Suppressor macrophage treated with lipopolysaccharide for 4 hours (primary cell): ENCODE results near the gene MPEG1.

Experiments
- DNase-seq: peaks from one replicate; pipeline ENCODE4 v3.0.0-alpha.2; 2020

Gene MPEG1, protein sequence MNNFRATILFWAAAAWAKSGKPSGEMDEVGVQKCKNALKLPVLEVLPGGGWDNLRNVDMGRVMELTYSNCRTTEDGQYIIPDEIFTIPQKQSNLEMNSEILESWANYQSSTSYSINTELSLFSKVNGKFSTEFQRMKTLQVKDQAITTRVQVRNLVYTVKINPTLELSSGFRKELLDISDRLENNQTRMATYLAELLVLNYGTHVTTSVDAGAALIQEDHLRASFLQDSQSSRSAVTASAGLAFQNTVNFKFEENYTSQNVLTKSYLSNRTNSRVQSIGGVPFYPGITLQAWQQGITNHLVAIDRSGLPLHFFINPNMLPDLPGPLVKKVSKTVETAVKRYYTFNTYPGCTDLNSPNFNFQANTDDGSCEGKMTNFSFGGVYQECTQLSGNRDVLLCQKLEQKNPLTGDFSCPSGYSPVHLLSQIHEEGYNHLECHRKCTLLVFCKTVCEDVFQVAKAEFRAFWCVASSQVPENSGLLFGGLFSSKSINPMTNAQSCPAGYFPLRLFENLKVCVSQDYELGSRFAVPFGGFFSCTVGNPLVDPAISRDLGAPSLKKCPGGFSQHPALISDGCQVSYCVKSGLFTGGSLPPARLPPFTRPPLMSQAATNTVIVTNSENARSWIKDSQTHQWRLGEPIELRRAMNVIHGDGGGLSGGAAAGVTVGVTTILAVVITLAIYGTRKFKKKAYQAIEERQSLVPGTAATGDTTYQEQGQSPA

DNA sequence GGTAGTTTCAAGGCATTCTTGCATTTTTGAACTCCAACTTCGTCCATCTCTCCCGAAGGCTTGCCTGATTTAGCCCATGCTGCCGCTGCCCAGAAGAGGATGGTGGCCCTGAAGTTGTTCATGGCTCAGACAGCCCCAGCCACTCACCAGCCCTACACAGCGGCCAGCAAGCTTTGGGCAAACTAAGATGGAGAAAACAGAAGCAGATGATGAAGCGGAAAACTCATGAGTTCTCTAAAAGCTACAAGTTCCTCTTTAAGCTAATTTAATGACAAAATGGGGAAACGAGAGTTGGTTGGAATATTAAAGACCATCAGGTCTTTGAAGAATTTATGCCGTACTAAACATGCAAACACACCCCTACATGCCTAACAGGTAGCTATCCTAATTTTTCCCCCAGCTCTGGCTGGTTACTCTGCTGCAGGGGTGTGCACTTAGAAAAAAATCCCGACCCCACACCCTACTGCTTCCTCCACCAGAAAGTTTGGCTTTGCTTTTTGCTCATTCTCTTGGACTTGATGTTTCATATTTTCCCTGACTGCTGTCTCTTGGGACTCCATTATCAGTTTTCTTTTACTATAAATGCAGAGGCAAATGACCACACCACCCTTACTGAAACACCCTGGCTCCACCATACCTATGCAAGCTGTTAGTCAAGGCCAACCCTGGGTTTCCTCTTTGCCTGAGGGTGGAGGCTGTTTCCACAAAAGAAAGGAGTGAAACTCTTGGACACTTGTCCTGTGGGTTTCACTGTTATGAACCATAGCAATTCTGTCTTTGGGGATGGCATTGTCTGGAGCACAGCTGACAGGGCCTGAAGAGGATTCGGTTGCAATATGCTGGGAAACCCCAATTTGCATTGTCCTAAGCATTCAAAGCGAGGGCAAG is at the start of gene MPEG1:
Gene MPEG1 (minus strand): TSS at position 184 of the 888 bp plus-strand sequence. CDS start 62 bp downstream, at position 122.
- DNase-seq: peak; percentile 88

DNA sequence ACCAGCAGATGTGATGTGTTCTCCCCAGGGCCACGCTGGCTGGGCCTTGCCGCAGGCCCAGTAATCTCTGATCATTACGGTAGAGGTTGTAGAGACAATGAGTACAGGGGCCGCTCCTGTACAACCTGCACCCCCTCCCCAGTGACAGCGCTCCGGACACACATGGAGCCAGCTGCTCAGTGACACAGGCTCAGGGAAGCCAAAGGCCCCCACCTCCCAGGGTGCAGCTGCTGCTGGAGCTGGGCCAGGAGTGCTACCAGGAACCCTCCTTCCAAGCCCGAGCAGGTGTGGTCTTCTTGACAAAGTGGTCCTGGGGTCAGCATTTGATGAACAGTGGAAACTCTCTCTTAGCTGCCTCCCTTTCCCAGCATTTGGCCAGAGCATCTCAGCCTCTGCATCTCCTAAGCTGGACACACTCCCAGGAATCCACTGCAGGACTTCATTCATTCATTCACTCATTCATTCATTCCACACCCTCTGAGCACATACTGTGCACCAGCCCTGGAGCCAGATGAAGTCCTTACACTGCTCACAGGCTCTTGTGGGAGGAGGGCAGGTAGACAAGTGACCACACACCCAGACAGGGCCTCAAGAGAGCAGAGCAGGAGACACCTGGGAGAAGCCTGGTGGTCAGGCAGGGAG is 49.6 kb upstream of the MPEG1 start:
- no peak for DNase-seq

DNA sequence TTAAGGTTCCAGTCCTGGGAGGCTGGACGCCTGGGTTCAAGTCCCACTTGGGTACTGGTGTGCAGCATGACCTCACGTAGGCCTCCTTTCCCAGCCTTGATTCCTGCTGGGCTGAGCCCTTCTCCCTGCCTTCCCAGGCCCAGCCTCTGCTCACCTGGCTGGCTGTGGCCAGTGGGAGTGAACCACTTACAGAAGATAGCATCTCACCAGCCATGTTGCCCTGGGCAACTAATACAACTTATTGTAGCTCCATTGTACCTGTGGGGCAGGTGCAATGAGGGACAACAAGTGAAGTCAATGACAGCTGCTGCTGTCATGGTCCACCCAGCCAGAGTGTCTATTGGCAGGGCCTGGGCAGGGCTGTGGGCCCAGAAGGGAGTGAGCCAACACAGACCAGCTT is 48.4 kb upstream of the MPEG1 start:
- DNase-seq: no peak

DNA sequence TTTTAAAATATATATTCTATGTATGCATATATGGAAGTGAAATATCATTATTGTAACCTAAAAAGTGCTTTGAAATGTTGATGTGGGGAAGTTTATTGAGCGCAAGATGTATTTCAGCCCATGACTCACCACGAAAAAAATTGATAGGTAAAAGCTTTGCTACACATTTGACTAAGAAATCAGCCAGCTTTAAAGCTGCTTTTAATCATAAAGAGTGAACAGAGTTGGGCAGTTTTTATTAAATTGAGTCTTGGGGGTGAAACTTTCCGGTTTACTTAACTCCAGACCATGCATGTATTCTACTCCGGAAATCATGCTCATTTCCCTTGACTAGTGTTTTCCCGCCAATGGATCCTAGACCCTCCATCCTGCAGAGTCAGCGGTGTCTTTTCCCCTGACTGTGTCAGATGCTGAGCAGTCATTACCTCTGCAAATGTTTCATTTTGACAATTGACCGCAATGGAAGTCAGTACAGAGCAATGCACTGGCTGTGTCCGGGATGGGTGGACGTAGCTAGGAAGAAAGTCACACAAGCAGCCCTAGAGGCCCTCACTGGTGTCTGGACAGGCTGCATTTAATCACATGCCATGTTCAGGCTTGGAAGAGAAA is 47.2 kb upstream of the MPEG1 start:
- DNase-seq: no peak

DNA sequence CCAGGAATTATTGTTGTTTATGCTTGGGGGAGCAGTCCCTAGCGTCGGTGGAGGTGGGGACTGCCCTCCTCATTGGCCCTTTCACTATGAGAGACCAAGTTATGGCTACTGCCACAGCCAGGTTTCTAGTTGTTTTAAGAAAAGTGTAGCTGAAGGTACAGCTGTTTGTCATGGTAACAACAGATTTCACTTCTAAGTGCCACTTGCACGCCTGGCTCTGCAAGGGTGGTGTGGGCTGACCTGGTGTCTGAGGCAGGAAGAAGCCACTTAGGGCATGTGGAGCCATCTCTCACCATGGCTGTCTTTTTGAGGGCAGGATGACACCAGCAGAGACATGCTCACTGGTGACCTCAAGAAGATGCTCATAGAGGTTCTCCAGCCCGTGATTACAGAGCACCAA is 46.3 kb upstream of the MPEG1 start:
- DNase-seq: no peak

DNA sequence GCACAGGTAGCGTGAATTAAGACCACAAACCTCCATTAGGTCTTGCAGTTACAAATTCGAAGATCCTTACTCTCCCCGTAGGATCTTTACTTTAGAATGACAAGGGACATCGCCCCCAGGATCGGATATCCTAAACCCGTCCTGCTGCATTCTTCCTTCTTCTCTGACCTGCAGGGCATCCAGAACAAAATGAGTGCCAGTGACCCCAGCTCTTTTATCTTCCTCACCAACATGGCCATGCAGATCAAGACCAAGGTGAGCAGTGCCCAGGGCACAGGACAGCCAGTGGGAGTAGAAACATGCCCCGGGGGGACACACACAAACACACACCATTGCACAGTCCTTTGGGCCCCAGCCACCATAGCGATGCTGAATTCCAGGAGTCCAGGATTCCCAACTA is 42.6 kb upstream of the MPEG1 start:
- DNase-seq: no peak

DNA sequence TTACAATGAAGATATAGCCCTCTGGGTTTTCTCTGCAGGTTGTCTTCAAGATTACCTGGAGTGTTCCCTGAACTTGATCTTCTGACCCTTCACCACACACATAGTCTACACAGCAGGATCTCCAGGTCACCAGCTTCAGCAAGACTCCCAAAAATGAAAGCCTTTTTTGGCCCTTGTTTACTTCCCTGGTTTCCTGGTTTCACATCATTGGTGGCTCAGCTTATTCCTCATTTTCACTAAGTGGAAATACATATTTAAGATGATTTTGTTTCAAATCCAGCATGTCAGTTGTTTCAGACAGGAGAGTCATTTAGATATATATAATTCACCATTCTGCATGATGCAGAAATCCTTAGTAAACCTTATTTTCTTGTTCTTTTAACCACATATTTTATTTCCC is 41.6 kb upstream of the MPEG1 start:
- DNase-seq: peak; percentile 59

DNA sequence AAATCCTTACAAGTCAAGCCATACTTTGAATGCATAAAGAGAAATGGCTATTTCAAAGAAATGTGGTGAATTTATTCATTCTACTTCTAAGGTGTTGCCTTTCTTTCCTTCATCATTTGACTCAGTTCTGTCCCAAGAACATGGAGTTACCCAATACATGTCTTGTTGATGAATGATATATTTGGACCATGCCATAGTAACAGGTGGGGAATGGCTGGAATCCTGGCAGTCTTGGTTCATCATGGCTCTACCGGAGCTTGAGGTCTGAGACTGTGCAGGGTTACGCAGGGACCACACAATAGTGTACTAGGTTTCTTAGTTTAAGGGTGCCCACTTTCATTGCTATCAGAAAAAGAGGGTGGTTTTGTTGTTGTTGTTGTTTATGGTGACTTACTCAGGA is 40.3 kb upstream of the MPEG1 start:
- no peak for DNase-seq

DNA sequence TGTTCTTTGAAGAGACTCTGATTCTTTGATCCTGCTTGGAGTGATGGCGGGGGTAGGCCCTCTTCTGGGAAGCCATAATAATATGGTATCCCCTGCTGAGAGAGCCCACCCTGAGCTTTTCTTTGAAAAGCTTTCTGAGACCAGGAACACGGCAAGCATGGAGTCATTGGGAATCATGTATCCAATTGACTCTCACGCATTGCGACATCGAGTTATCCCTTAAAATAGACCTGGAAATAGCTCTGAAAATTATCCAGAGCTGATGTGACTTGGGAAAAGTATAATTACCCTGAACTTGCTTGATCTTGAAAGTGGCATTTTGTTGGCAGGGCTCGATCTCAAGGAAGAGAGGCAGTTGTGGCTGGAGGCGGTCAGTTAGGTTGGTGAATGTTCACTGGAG is 36.8 kb upstream of the MPEG1 start:
- no peak for DNase-seq

DNA sequence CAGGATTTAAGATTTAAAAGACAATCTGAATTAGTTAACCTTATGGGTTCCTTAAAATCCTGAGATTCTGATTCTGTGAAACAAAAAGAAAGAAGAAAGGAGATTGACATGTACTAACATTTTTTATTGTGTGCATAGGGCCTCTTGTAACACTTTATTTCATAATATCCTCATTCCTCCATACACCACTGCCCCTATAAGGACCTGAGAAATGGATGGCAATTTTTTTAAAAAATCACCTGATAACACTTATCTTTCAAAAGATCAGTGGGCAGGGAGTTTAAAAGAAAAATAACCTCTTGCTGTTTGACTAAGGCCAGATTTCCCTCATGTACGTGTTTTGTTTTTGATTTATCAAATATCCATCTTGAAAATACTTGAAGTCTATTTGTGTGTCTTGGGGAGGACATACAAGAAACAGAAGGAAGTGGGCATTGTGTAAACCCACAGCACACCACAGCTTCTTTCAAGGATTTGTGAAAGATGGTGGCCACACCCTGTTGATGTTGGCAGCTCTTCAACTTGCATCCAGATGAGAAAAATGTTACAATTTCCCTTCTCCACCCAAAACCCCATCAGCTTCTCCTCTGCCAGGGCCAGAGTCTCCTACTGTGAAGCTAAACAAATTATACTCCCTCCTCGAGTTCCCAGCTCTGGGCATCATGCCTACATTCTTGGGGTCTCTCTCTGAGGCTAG is 35.0 kb upstream of the MPEG1 start:
- peak; percentile 76 for DNase-seq

DNA sequence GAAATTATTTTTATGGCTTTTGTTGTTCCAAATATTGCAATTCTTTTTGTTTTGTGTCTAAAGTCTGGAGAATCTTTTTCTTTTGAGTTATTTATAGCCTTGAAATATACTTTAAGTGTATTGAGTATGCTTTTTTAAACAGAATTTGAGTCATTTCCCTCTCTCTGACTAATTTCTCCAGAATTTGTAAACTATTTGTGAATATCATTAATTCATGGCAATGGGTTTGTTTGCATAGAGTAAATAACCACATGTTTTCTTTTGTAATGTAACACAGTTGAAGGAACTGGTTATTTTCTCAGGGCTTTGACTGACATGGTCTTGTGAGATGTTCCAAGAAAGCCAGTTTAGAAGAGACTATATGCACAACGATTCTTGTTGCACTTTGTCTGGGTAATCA is 30.9 kb upstream of the MPEG1 start:
- no peak for DNase-seq

DNA sequence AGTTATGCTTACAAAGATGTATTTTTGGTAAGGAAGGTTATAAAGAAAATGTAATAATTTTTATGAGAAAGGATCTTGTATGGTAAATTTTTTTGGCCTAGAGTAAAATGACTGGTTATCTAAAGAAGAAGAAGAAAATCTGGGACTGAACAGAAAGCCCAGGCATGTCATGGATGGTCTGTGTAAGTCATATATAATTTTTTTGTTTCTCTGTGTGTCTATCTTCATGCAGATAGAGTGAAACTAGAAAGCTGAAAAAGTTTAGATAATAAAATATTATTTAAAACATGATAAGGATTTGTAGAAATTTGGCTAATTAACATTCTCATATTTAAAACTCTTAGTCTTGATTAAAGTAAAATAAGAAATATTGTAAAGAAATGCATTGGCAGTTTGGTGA is 27.6 kb upstream of the MPEG1 start:
- no peak for DNase-seq

DNA sequence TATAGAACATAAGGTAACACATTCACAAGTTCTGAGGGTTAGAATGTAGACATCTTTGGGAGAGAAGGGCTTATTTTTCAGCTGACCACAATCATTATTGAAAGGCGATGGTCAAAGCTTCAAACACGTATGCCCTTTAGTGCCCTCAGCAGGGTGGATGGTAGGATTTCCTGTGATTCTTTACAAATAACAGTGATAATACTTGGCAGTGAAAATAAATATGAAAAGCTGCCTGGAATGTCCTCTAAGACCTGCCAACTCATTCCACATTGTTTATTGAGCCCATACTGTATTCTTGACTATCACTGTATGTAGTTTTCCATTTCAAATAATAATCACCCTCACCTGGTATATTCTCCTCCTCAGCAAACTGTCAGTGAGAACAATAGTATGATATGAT is 13.7 kb upstream of the MPEG1 start:
- DNase-seq: no peak

DNA sequence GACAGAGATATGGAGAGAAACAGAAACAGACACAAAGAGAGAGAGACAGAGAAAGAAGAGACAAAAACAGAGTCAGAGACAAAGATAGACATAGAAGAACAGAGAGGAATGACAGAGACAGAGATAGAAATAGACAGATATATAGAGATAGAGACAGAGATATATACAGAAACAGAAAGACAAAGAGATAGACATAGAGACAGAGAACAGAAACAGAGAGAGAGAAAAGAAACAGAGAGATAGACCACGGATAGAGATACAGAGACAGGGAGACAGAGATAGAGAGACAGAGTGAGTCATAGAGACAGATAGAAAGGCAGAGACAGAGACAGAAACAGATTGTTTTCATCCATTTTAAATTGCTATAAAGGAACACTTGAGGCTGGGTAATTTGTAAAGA is 12.3 kb upstream of the MPEG1 start:
- no peak for DNase-seq

DNA sequence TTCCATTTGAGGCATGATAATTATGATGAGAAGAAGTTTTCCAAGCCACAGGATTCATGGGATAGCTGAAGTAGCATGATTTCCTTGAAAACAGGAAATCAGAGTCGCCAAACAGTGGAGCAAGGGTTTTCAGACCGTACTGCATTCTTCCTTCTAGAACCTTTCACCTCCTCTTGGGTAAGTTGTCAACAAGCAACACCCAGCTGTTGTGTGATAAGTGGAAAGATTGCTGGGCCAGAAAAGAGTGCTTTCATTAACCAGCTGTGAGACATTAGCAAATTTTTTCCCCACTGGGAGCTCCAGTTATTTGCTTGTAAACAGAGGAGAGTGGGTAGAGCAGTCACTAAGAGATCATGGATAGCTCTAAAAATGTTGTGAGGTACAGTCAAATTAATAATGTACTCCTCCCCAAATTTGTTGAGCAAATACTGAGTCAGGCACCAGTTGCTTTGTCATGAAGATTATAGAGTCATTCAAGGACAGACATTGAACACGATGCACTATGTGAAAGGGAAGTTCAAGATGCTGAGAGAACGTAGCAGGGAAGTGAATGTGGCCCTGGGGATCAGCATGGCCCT is 11.7 kb upstream of the MPEG1 start:
- DNase-seq: peak; percentile 91

DNA sequence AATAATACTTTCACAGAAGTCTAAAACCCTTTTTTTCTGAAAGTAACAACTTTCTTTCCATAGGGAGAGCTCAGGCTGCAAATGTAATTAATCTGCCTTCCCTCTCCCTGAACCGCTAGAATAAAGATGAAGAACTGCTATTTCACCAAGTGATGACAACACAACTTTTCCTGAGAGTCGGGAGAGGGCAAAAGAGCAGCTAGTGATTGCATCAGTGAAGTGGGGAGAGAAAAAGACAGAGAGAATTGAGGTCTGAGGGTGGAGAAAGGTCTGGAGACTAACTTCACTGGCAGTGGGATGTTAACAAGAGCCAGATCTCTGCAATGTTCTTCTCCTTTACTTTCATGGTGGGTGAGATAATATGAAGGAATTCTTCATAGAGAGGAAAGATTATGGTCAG is 10.9 kb upstream of the MPEG1 start:
- peak; percentile 59 for DNase-seq

DNA sequence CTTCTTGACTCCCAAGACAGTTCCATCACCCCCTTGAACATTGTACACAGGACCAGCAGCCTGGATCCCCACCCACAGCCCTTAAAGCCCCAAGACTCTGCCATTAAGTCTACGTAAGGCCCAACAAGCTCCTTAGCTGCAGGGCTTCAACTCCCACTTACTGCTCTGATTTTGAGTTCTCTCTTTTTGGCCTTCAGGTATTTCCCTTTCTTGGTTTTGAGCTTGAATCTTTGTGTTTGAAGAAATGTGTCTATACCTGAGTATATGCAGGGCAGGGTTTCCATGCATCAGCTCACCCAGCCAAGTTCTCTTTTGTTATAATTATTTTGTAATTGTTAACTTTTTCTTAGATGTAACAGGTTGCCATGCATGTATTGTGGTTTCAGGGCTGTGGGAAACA is 10.4 kb upstream of the MPEG1 start:
- DNase-seq: no peak

DNA sequence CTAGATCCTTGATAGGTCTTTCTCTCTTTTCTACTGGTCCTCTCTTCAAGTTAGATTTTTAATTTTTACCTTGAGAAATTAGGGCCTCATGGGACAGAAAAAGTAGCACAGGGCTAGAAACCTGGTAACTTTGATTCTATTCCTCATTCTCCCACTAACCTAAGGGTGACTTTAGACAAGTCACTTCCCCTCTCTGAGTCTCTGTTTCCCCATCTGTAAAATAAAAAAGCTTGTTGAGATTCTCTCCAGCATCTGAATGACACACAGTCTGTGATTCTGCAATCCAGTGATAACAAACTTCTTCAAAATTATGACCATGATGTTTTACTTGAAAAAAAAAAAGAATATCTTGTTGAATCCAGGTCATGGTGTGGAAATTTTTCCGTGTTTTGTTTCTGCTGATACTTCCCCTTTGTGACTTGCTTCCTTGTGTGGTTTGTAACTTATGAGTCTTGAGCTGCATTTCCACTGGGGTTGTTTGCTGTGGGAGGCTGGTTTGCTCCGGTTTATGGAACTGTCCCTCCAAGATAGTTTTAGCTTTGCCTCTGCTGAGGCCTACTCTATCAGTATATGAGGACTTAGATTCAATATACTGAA is 9.8 kb upstream of the MPEG1 start:
- peak; percentile 90 for DNase-seq

DNA sequence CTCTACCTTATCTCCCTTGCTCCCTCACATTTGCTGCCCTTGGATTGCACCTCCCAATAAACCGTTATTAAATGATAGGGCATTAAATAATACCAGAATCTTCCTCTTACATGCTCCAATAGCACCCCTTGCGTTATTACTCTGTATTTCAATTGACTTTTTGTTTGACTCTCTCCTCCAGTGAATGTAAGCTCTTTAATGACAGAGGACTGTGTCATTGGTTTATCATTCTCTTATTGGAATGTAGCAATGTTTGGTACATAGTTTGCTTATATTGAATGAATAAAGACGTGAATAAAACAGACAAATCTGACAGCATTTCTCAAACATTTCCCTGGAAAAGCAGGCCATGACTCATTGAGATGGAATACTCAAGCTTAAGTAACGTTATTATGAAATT is 8.7 kb upstream of the MPEG1 start:
- DNase-seq: peak; percentile 57

DNA sequence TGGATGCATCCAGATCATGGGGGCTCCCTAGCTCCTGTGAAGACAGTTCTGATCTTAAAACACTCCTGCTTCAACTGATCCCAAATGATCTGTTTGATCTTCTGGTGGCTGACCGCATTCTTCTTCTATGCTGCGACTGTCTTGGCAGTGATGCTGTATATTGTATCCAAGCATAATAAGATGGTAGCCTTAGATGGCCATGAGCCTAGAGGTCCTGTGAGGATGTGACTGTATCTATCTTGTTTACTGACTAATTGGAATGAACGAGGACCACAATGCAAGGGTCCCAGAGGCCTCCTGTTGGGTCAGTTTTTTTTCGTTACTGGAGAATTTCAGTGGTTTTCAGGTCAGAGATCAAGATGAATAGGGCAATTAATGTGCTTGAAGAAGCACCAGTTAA is 7.1 kb upstream of the MPEG1 start:
- DNase-seq: no peak

DNA sequence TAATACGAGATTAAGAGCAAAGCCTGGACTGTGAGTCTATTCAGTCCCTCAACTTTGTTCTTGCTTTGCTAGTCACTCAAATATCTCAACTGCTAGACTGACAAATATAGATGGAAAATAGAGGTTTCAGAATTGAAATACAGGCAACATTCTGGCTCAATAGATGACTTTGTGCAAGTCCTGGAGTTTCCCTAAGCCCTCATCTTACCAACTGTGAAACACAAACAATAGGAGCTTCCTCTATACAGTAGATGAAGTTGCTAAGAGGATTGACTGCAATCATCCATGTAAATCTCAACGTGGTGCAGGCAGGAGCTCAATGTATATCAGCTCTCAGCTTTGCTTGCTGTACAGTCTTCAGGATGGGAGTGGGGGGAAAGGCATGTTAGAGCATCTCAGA is 6.2 kb upstream of the MPEG1 start:
- peak; percentile 87 for DNase-seq
